KBM-7 (cell line): ENCODE data around the gene PYDC2.

Source experiments
- DNase-seq: peaks from one replicate; pipeline ENCODE4 v3.0.0-alpha.2; 2015
- in situ Hi-C: fragments of 300-500 bp; cut with MboI; formaldehyde crosslinking; loops from 2 replicates; pipeline ENCODE4 v1.14.3; 2020; ENCODE audit warnings: low sequenced_read_pairs, low pct_unique_long_range_greater_than_20kb, mixed read lengths

PYDC2 gene

DNA sequence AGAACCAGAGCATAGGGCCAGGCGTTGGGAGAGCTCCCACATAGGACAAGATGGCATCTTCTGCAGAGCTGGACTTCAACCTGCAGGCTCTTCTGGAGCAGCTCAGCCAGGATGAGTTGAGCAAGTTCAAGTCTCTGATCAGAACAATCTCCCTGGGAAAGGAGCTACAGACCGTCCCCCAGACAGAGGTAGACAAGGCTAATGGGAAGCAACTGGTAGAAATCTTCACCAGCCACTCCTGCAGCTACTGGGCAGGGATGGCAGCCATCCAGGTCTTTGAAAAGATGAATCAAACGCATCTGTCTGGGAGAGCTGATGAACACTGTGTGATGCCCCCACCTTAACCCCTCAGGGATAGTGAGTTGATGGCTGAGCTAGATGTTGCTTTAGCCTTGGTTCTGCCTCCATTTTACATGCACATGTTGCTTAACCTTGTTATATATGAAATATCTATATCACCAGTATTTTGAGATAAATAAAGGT is at the start of gene PYDC2:
TSS of gene PYDC2 (plus strand) at position 51 of the 483 bp plus-strand sequence. CDS start at position 51, 0 bp downstream.
- in situ Hi-C loops: no loop called here
- no peak for DNase-seq

DNA sequence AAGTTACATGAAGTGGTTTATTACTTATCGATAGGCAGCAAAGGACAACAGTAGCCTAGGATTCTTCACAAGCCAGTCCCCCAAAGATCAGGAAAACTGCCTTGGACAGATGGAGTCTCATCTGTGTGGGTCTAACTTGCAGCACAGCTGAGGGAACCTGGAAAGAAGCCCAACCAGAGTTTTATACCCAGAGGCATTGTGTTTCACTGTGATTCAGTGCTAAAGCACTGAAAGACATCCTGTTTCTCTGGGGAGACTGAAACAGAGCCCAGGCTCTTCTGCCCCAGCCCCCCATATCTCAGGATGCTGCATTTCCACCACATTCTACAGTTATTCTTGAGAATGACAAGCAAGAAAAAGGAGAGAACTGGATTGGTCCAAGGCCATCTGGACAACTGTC is 48.2 kb upstream of the PYDC2 start:
- DNase-seq: no peak
- in situ Hi-C loops: no loop called here

DNA sequence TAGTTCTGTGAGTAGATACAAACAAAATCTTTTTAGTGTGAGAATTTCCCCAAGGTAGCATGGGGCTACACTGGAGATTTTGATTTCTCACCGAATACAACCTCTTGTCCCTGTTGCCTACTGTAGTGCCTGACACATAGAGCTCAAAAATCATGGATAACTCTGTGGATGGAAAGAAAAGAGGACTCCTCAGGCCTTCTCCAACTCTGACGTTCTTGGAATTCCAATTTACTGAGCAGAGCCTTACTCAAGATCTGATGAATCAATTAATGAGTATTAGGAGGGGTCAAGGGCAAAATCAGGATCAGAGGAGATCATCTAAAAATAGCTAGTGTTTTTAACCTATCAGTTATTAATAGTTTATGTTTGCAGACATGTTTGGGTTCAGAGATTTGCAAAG is 46.7 kb upstream of the PYDC2 start:
- no peak for DNase-seq
- in situ Hi-C loops: no loop called here

DNA sequence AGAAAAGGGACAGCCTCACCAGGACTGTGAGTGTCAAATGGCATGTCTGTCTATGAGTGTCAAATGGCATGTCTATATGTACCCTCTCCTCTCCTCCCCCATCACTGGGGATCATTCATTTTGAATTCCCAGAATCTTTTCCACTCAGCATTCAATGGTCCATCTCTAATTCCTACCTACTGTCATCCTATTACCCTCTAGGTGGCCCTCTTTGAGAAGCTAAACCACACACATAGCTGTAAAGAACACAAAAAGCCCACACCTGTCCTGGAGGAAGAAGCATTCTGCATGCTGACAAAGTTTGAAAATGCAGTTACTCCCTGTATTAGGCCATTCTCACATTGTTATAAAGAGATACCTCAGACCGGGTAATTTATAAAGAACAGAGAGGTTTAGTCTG is 46.2 kb upstream of the PYDC2 start:
- in situ Hi-C loops: no loop called here

DNA sequence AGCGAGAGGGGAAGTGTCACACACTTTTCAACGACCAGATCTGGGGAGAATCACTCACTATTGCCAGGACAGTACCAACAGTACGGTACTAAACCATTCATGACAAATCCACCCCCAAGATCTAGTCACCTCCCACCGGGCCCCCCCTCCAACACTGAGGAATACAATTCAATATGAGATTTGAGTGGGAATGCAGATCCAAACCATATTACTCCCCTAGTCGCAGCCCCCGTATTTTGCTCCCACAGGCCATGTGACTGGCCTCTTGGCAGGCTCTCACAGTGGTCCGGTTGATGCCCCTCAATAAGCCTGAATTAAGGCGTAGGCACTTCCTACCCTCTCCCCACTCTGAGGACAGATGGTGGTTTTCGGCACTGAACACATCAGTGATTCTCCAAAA is 45.4 kb upstream of the PYDC2 start:
- in situ Hi-C loops: no loop called here
- DNase-seq: no peak

More for the DNA sequence above, 46.2 kb upstream of the PYDC2 start:
- DNase-seq: no peak

DNA sequence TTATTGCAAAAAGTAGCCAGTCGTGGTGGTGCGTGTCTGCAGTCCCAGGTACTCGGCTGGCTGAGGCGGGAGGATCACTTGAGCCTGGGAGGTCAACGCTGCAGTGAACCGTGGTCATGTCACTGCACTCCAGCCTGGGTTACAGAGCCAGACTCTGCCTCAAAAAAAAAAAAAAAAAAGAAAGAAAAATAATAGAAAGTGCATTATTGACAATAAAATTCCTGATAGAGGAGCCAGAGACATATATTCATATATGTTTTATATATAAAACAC is 43.6 kb upstream of the PYDC2 start:
- in situ Hi-C loops: no loop called here
- no peak for DNase-seq

DNA sequence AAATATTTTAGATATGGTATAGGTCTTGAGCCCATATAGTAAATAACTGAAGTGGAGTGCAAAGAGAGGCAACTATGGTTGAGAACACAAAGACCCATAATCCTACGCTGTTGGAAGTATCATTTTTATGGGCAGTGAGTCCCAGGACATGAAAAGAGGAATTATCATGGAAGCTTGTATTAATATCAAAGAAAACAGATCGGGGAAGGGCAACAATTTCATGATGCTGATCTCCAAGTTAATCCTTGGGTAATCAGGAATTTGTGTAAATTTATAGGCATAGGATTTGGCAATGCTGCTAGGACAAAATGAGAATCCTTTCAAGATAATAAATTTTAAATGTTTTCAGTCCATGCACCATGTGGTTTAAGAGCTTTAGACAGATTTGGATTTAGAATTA is 40.2 kb upstream of the PYDC2 start:
- in situ Hi-C loops: no loop called here
- no peak for DNase-seq

DNA sequence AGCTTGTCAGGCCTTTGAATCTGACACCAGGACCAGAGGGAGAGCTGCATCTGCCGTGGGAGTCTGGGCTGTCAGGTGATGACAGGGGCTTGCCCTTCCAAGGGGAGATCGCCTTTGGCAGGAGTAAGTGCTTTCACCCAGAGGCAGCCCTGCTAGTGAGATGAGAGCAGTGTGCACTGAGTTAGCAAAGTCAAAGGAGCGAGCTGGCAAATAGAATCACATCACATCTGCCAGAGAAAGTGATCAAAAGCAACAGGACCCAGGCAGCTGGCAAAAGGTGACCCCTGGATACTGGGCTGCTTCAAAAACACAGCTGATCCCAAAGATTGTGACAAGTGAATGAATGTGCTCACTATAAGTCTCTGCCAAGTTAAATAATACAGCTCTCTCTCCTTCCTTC is 36.1 kb upstream of the PYDC2 start:
- no peak for DNase-seq
- in situ Hi-C loops: no loop called here

DNA sequence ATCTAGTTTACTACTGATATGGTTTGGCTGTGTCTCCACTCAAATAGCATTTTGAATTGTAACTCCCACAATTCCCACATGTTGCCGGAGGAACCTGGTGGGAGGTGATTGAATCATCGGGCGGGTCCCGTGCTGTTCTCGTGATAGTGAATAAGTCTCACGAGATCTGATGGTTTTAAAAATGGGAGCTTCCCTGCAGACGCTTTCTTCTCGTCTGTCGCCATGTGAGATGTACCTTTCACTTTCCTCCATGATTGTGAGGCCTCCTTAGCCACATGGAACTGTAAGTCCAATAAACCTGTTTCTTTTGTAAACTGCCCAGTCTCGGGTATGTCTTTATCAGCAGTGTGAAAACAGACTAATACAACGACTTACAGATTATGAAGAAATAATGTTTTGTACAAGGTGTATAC is 35.6 kb upstream of the PYDC2 start:
- no peak for DNase-seq
- in situ Hi-C loops: no loop called here

DNA sequence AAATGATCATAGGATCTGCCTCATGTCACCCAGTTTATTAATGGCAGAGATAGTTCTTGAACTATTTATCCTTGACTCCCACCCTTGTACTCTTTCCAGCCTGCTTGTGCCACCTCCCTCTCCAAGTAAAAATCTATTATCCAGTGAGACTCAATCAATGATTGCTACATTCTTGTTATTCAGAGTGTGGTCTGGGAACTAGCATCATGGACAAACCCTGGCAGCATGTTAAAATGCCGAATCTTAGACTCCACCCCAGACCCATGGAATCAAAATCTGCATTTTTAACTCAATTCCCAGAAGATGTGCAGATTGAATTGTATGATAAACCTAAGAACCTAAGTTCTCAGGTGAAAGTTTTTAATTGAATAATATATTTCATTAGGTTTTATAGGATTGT is 34.7 kb upstream of the PYDC2 start:
- no peak for DNase-seq
- in situ Hi-C loops: no loop called here

DNA sequence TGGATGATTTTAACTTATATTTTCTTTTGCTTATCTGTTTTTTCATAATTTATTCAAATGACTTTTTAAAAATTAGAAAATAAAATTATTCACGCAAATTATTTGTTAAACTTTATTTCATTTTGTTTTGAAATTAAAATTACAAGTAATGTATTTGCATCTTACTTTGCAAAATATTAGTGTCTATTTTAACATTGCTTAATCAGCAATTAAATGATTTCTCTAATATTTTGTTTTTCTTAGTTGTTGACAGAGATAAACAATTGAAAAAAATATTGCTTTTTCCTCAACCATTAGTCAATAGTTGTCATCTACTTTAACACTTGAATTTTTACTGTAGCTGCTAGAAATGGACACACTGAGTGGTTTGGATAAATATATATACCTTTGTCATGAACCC is 32.8 kb upstream of the PYDC2 start:
- no peak for DNase-seq
- in situ Hi-C loops: no loop called here

DNA sequence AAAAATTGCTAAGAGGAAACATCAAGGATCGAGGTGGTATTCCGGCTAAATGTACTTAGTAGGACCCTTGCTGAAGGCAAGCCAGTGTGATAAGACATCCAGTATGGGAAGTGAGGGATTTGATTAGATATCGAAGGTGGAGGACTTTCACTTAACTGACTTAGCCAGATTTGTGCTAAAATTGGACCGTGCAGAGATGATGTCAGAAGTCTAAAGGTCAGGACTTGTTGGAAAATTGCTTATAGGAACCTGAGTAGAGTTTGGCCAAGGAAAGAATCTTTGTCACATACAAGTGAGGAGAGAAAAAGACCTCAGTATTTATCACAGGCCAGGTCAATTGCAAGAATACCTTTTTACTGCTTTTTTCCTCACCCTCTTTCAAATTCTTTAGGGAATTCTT is 30.9 kb upstream of the PYDC2 start:
- no peak for DNase-seq
- in situ Hi-C loops: no loop called here

DNA sequence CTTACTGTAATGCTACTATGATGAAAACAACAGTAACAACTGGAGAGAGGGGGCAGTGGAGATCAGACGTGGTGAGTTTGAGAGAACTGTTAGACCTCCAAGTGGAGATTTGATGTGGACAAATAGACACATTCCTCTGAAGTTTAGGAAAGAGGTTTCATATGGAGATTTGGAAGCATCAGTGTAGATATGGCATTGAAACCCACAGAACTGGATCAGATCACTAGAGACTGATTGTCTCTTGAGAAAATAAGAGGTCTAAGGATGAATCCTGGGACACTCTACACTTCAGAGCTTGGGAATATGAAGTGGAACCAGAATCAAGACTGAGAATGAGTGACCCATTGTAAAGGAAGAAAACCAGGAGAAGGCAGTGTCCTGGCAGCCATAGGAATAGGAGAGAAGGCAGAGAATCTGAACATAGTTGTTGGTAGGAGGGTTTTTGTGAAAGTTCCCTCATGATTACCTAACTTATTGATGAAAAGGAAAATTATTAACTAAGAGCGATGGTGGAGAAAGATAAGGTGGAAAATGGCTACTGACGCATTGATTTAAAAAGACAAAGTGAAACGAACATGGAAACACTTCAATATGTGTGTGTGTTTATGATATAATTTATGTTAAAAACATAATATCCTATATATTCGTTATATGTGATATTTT is 29.7 kb upstream of the PYDC2 start:
- no peak for DNase-seq
- in situ Hi-C loops: no loop called here

DNA sequence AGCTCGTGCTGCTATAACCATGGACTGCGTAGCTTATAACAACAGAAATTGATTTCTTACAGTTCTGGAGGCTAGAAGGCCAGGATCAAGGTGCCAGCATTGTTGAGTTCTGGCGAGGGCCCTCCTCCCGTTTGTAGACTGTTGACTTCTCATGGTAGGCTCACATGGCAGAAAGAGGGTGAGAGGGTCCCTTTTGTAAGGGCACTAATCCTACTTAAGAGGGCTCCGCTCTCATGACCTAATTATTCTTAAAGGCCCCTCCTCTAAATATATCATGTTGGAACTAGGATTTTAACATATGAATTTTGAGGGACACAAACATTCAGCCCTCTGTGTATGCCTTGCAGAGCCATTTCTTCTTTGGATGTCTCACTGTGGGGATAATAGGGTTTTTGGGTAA is 28.8 kb upstream of the PYDC2 start:
- in situ Hi-C loops: no loop called here
- DNase-seq: no peak

DNA sequence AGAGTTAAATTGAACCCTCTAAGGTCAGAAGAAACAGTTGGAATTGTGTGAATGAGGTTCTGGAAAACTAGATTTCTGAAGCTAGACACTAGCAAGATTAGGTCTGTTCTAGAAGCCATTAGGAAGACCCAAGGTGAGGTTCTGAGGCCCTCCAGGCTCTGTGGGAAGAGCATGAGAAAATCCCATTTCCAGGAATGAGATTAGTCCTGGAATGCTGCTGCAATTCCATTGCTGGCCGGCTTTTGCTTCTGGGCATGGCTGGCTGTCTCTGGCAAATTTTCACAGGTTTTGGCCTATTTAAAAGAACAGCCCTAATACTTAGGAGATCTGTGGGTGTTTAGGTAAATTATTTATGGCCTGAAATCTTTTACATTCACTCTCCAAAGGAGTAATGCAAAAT is 26.9 kb upstream of the PYDC2 start:
- DNase-seq: no peak
- in situ Hi-C loops: no loop called here

DNA sequence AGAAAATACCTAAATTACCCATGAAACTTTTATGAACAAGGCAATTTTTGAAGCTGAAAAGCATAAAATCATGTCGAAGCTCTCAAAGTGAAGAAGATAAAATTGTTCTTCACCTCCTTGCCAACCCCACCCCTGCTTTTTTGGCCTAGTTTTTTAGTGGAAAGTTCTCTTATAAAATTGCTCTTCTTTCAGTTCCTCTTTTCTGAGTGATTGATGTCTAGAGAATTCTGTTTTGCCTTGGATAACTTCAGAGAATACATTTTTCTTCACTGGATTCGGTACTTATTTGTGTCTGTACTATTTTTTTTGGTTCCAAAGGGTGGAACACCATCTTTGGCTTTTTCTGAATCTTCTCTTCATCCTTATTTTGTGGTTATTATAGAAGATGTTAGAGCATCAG is 25.0 kb upstream of the PYDC2 start:
- in situ Hi-C loops: no loop called here
- no peak for DNase-seq

DNA sequence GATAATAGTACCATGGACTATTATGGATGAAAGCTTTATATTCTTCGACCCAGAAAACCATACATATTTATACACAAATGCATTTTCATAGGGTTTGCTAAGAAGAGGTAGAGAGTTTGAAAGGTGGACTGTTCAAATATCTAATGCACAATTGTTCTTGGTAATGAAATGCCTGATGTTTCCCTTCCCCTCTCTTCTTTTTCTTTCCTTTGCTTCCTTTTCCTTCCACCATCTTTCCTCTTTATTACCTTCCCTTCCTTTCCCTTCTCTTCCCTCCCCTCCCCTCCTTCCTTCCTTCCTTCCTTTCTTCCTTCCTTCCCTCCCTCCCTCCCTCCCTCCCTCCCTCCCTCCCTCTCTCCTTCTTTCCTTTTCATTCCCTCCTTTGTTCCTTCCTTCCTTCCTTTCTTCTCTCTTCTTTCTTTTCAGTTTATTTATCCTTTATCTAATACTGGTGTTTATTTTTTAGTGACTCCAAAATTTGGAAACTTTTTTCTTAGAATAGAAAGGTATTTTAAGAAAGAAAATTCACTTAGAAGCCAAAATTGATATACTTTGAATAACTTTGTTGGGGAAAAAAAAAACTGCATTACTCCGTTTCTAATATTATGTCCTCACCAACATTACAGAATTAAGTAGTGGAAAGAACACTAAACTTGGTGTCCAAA is 22.7 kb upstream of the PYDC2 start:
- no peak for DNase-seq
- in situ Hi-C loops: no loop called here

DNA sequence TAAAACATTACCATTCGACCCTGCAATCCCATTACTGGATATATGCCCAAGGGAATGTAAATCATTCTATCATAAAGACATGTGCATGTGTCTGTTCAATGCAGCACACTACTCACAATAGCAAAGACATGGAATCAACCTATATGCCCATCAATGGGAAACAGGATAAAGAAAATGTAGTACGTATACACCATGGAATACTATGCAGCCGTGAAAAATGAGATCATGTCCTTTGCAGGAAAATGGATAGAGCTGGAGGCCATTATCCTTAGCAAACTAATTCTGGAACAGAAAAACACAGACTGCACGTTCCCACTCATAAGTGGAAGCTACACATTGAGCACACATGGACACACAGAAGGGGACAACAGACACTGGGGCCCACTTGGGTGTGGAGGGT is 20.4 kb upstream of the PYDC2 start:
- in situ Hi-C loops: no loop called here
- no peak for DNase-seq

DNA sequence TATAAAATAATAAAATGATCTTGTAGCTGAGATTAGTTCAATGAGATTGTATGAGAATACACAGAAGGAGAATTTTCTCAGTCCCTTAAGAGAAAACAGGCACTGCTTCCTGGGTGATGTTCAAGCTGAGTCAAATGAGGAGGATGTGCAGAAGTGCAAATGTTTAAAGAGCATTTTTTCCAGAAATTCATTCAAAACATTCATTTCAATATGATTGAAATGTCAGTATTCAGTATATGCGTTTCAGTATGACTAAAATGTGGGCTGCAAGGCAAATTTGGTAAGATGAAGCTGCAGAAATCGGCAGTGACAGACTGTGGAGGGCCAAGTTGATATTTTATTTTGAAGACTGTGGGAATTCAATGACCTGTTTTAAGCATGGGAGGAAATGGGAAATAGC is 19.3 kb upstream of the PYDC2 start:
- in situ Hi-C loops: no loop called here
- no peak for DNase-seq

DNA sequence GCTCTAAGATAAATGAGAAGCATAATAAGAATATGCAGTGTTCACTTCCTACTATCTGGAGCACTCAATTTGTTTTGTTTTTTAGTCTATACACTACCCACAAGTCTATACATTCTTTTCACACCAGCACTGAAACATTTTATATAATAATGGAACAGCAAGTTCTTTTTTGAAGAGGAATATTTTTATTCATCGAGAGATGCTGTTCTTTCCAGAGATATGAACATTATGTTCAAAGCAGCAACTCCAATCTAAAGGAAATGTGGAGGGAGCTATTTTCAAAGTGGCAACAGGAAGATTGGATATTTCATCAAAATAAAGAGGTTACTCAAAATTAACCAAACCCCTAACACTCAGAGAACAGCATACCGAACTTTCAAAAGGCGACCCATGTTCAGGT is 16.4 kb upstream of the PYDC2 start:
- in situ Hi-C loops: no loop called here
- DNase-seq: no peak

DNA sequence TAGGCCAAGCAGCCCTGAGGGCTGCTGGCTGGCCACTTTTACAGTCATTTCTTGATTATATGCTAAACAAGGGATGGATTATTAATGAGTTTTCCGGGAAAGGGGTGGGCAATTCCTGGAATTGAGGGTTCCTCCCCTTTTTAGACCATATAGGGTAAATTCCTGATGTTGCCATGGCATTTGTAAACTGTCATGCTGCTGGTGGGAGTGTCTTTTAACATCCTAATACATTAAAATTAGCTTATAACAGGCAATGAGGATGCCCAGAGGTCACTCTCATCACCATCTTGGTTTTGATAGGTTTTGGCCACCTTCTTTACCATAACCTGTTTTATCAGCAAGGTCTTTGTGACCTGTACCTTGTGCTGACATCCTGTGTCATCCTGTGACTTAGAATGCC is 11.7 kb upstream of the PYDC2 start:
- in situ Hi-C loops: no loop called here
- DNase-seq: no peak
